Measurements from ENCODE around the gene CARS1.

GRCh38 chr11:2964782-2965181 is 92.4 kb downstream of the CARS1 start:
- TF ChIP-seq CTCF (IDR thresholded peaks at IDR 0.05), result no peak
- no peak for TF ChIP-seq EP300 (IDR thresholded peaks at IDR 0.05)
- TF ChIP-seq POLR2AphosphoS5 (IDR thresholded peaks at IDR 0.05), result no peak
- no peak for TF ChIP-seq POLR2A (IDR thresholded peaks at IDR 0.05)
